ENCODE measurements around the gene NYAP2. TPM values are rescaled to one million over a fixed set of nuclear protein-coding genes. Genes with fewer than 3 reads are reported as not detected.

Gene NYAP2
- total and polyA plus RNA-seq, 10 of the 15 experiments (the other 5 are each of a cell fraction or from before 2014, with no cell fraction given), result 0.03 TPM; not detected in 9

DNA sequence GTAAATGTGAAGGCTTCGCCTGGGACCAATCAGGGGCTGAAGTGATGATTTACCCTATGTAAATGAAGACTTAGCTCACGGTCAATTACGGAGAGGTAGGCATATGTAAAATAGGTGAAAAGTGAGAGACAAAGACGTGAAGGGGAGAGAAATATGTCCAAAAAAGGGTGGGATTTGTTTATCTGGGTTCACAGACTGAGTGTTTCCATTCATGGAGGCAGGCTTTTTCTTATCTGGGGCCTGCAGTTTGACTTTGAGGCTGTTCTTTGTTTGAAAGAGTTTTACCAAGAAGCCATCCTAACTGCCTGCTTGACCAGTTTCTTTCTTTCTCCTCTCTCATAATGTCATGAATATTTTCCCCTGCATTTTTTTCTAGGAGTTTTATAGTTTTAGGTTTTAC lies 202.7 kb downstream of the NYAP2 start:
- no peaks in the 10 kb centered on the region for H3K9me3 ChIP-seq (replicated peaks; ENCODE audit: control insufficient read depth, insufficient read depth, low read length)
- in situ Hi-C loops (cut with MboI), result no loop called here
- intact Hi-C loops (cut with micrococcal nuclease; ENCODE audit: unreplicated experiment), result no loop called here

More for the DNA sequence above, 202.7 kb downstream of the NYAP2 start:
- H3K36me3 ChIP-seq (ENCODE audit: control insufficient read depth in 2 of 2, insufficient read depth in 2 of 2, low read length in 1 of 2), result no peaks in the 10 kb centered on the region
- CTCF ChIA-PET, result no interaction called here
- H3K4me3 ChIP-seq, result no peak overlapping the region
- no peak overlapping the region for H3K27ac ChIP-seq (ENCODE audit: control insufficient read depth, insufficient read depth)
- no peaks in the 10 kb centered on the region for H4K20me1 ChIP-seq (ENCODE audit: control insufficient read depth, insufficient read depth)
- no peak overlapping the region for H3K4me2 ChIP-seq (ENCODE audit: control insufficient read depth, insufficient read depth)
- ATAC-seq (no peak), FAIRE-seq (no peak), DNase-seq (ENCODE audit: low read depth, low spot score) (no peak)
- no peaks in the 10 kb centered on the region for H3K79me2 ChIP-seq (ENCODE audit: control insufficient read depth, insufficient read depth, low read length)
- POLR2A ChIA-PET, result no interaction called here
- H2AFZ ChIP-seq (ENCODE audit: control insufficient read depth, low read depth, low read length), result no peak overlapping the region
- BruUV-seq (replicated peaks), result no TSS peak
- H3K27me3 ChIP-seq (replicated peaks in 1 of 2; ENCODE audit: control insufficient read depth in 2 of 2, insufficient read depth in 2 of 2, low read length in 1 of 2), result no peaks in the 10 kb centered on the region; a peak in 1 of 4 replicates
- H3K9ac ChIP-seq (ENCODE audit: control insufficient read depth, insufficient read depth, low read length), result no peak overlapping the region
- SMC1A ChIA-PET (ENCODE audit: uncharacterized antibody, unreplicated experiment), result interaction anchor here (0.9 kb wide), 1 partner anchor 46 kb away, joined by 3 read pairs; no protein-coding TSS in a partner anchor
- TF ChIP-seq SP1 (IDR thresholded peaks at IDR 0.05; ENCODE audit: low read depth, low read length) (no peak), MEF2A (IDR thresholded peaks at IDR 0.05; ENCODE audit: insufficient read depth, low read depth, low read length) (no peak), ZNF622 (IDR thresholded peaks at IDR 0.05) (no peak), FOS (IDR thresholded peaks at IDR 0.05; ENCODE audit: borderline replicate concordance, extremely low read depth, insufficient read length) (no peak)
- TF ChIP-seq, protein P1, sequence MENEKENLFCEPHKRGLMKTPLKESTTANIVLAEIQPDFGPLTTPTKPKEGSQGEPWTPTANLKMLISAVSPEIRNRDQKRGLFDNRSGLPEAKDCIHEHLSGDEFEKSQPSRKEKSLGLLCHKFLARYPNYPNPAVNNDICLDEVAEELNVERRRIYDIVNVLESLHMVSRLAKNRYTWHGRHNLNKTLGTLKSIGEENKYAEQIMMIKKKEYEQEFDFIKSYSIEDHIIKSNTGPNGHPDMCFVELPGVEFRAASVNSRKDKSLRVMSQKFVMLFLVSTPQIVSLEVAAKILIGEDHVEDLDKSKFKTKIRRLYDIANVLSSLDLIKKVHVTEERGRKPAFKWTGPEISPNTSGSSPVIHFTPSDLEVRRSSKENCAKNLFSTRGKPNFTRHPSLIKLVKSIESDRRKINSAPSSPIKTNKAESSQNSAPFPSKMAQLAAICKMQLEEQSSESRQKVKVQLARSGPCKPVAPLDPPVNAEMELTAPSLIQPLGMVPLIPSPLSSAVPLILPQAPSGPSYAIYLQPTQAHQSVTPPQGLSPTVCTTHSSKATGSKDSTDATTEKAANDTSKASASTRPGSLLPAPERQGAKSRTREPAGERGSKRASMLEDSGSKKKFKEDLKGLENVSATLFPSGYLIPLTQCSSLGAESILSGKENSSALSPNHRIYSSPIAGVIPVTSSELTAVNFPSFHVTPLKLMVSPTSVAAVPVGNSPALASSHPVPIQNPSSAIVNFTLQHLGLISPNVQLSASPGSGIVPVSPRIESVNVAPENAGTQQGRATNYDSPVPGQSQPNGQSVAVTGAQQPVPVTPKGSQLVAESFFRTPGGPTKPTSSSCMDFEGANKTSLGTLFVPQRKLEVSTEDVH (IDR thresholded peaks at IDR 0.05; ENCODE audit: low read depth, partially characterized antibody), result no peak
- TF ChIP-seq, protein P2, sequence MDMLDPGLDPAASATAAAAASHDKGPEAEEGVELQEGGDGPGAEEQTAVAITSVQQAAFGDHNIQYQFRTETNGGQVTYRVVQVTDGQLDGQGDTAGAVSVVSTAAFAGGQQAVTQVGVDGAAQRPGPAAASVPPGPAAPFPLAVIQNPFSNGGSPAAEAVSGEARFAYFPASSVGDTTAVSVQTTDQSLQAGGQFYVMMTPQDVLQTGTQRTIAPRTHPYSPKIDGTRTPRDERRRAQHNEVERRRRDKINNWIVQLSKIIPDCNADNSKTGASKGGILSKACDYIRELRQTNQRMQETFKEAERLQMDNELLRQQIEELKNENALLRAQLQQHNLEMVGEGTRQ (IDR thresholded peaks at IDR 0.05; ENCODE audit: borderline replicate concordance, low read depth, low read length), result no peak
- RAD21 ChIA-PET (ENCODE audit: unreplicated experiment), result no interaction called here
- H3K4me1 ChIP-seq (ENCODE audit: control insufficient read depth, insufficient read depth, low read length), result no peaks in the 10 kb centered on the region
- WGBS (ENCODE audit: insufficient coverage, insufficient replicate concordance, low lambda C conversion rate, missing lambda C conversion rate), result 53% methylated on average over 4 of the region's 4 CpGs

All from GM12878 (cell line).